Naive thymus-derived CD4-positive, alpha-beta T cell (primary cell): Measurements from ENCODE around the gene CPB1. TPM values are rescaled to one million over a fixed set of nuclear protein-coding genes. Genes with fewer than 3 reads are reported as not detected.

Experiments used
- ATAC-seq: fragments of 150-1000 bp; cut with Tn5 transposase; 2 replicates; pipeline ENCODE4 v1.10.0; 2021; ENCODE audit warnings: mild to moderate bottlenecking, moderate library complexity
- CTCF ChIA-PET: fragments of 350-600 bp; sonication (Branson Sonifier 250); formaldehyde crosslinking; loops from one replicate; lab custom pipeline; 2021; ENCODE audit warnings: antibody characterized with exemption; lab: Charles Lee
- POLR2A ChIA-PET: fragments of 350-600 bp; sonication (Branson Sonifier 250); formaldehyde crosslinking; loops from one replicate; lab custom pipeline; 2021; ENCODE audit warnings: antibody characterized with exemption, inconsistent platforms; lab: Charles Lee
- DNase-seq, 9 donors: peaks; one replicate each; pipeline versions ENCODE4 v3.0.0 to v3.0.0-alpha.2; 2020 to 2022; ENCODE audit warnings: mixed read lengths in 1 of 9
- H3K27ac ChIP-seq: one replicate; pipeline ENCODE4 v1.7.0; 2013; ENCODE audit warnings: mild to moderate bottlenecking, low read depth, low read length, moderate library complexity
- H3K27me3 ChIP-seq, 2 donors: one replicate each; pipeline ENCODE4 v1.7.0; 2013; ENCODE audit warnings: low read length in 2 of 2, mild to moderate bottlenecking in 2 of 2, moderate library complexity in 2 of 2; ENCODE audit not compliant: control insufficient read depth in 2 of 2, insufficient read depth in 2 of 2
- H3K36me3 ChIP-seq, 3 experiments: 1 replicate in 2 of 3; 2 replicates in 1 of 3; pipeline ENCODE4 v1.7.0; 2013; ENCODE audit warnings: low read length in 3 of 3, mild to moderate bottlenecking in 3 of 3, moderate library complexity in 1 of 3; ENCODE audit not compliant: insufficient read depth in 3 of 3, control insufficient read depth in 2 of 3
- H3K4me1 ChIP-seq, 2 donors: one replicate each; pipeline ENCODE4 v1.7.0; 2013; ENCODE audit warnings: low read length in 2 of 2, mild to moderate bottlenecking in 2 of 2, moderate library complexity in 1 of 2; ENCODE audit not compliant: control insufficient read depth in 2 of 2, insufficient read depth in 2 of 2
- H3K4me3 ChIP-seq: 2 replicates; pipeline ENCODE4 v1.7.0; 2013; ENCODE audit warnings: mild to moderate bottlenecking, low read length
- H3K9me3 ChIP-seq, 3 experiments: 1 replicate in 2 of 3; 2 replicates in 1 of 3; pipeline ENCODE4 v1.7.0; 2013; ENCODE audit warnings: low read length in 3 of 3; ENCODE audit not compliant: control insufficient read depth in 2 of 3
- H3K27ac Mint-ChIP-seq, 9 donors: one replicate each; pipeline ENCODE4 v1.8.0; 2020 to 2022; ENCODE audit warnings: mixed read lengths in 9 of 9, mild to moderate bottlenecking in 8 of 9, moderate library complexity in 5 of 9, inconsistent platforms in 2 of 9
- H3K27me3 Mint-ChIP-seq, 5 donors: one replicate each; pipeline ENCODE4 v1.8.0; 2021 to 2022; ENCODE audit warnings: mixed read lengths in 5 of 5, mild to moderate bottlenecking in 1 of 5
- H3K36me3 Mint-ChIP-seq, 5 donors: one replicate each; pipeline ENCODE4 v1.8.0; 2020 to 2022; ENCODE audit warnings: mixed read lengths in 5 of 5, mild to moderate bottlenecking in 3 of 5, inconsistent platforms in 1 of 5
- H3K4me1 Mint-ChIP-seq, 7 donors: one replicate each; pipeline ENCODE4 v1.8.0; 2020 to 2022; ENCODE audit warnings: mixed read lengths in 7 of 7, mild to moderate bottlenecking in 3 of 7, inconsistent platforms in 1 of 7
- H3K4me3 Mint-ChIP-seq, 10 donors: one replicate each; pipeline ENCODE4 v1.8.0; 2020 to 2022; ENCODE audit warnings: mild to moderate bottlenecking in 10 of 10, mixed read lengths in 10 of 10, moderate library complexity in 6 of 10, inconsistent platforms in 2 of 10
- H3K9me3 Mint-ChIP-seq, 11 donors: one replicate each; pipeline ENCODE4 v1.8.0; 2020 to 2022; ENCODE audit warnings: mixed read lengths in 11 of 11, mild to moderate bottlenecking in 4 of 11, inconsistent platforms in 1 of 11, moderate library complexity in 1 of 11
- intact Hi-C, 2 donors: fragments of 100-400 bp; cut with micrococcal nuclease; formaldehyde crosslinking; loops; one replicate each; pipeline ENCODE4 v1.15.1; 2023
- polyA plus RNA-seq, 2 donors: library from polyadenylated mRNA; unstranded; fragments of 300-500 nt; fragmentation: Illumina TruSeq; gene quantifications; one replicate each; pipeline ENCODE4 v1.2.3, GENCODE V29; 2021
- total RNA-seq, 6 experiments: library from RNA in 5 of 6; stranded (reverse) in 5 of 6; gene quantifications; 1 replicate in 5 of 6; 2 replicates in 1 of 6; pipeline ENCODE4 v1.2.3 and lab custom pipeline; 2021 to 2026

Gene CPB1
- total and polyA plus RNA-seq, 7 experiments from 2014 or later, result not detected

- no peaks in the 10 kb centered on the region for H3K36me3 Mint-ChIP-seq
- no peak overlapping the region for H3K27ac ChIP-seq
- ChIA-PET POLR2A (no interaction called here), CTCF (no interaction called here)
- no peak overlapping the region for H3K27ac Mint-ChIP-seq
- no peaks in the 10 kb centered on the region for H3K4me1 Mint-ChIP-seq
- no peaks in the 10 kb centered on the region for H3K27me3 ChIP-seq
- no peak overlapping the region for H3K4me3 Mint-ChIP-seq
- no peak overlapping the region for H3K4me3 ChIP-seq
- no peak for ATAC-seq
- no peaks in the 10 kb centered on the region for H3K36me3 ChIP-seq
- no peak for DNase-seq
- peaks cover 0 to 21% (median 9%) of the 10 kb centered on the region in 11 donors for H3K9me3 Mint-ChIP-seq
- intact Hi-C loops, result no loop called here
- H3K9me3 ChIP-seq, result no peaks in the 10 kb centered on the region
- no peaks in the 10 kb centered on the region for H3K4me1 ChIP-seq
- peaks cover 0 to 12% (median 4%) of the 10 kb centered on the region in 5 donors for H3K27me3 Mint-ChIP-seq
Measured at GRCh38 chr3:148825476-148825875, 2.1 kb upstream of the CPB1 start.

DNA sequence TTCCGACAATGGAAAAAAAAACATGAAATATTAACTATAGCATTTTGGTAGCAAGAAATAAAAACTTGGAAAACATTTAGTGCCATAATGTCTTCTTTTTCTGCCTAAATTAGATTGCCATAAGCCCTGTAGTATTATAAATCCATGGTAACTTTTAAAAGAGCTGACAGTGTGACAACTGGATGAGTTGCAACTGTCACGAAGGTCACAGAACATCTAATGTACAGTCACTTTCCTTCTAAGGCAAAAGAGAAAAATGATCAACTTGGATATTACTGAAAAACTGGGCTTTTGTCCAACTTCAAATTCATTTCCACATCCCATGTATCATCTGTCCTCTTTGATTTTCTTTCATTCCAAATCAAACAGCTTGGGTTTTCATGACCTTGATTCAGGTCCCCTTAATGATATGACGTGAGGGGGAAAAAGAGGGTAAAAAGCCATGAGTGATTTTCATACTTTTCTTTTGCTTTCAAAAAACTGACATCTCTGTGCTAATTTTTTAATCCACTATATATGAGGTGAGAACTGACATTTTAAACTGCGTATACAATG is 602 bp downstream of the CPB1 start:
- no peak overlapping the region for H3K4me3 Mint-ChIP-seq
- DNase-seq, result no peak
- H3K9me3 Mint-ChIP-seq, result peaks cover 0 to 3% (median 0%) of the 10 kb centered on the region in 11 donors
- Histone ChIP-seq H3K27me3 (no peaks in the 10 kb centered on the region), H3K9me3 (no peaks in the 10 kb centered on the region), H3K27ac (no peak overlapping the region), H3K4me3 (no peak overlapping the region), H3K36me3 (no peaks in the 10 kb centered on the region), H3K4me1 (no peaks in the 10 kb centered on the region)
- no peaks in the 10 kb centered on the region for H3K4me1 Mint-ChIP-seq
- ChIA-PET CTCF (no interaction called here), POLR2A (no interaction called here)
- H3K27me3 Mint-ChIP-seq, result peaks cover 0 to 12% (median 4%) of the 10 kb centered on the region in 5 donors
- no peak overlapping the region for H3K27ac Mint-ChIP-seq
- H3K36me3 Mint-ChIP-seq, result no peaks in the 10 kb centered on the region
- ATAC-seq, result no peak
- intact Hi-C loops, result no loop called here

- Mint-ChIP-seq H3K9me3 (peaks cover 0 to under 1% (median 0%) of the 10 kb centered on the region in 11 donors), H3K4me1 (no peaks in the 10 kb centered on the region), H3K27ac (no peak overlapping the region), H3K4me3 (no peak overlapping the region), H3K36me3 (no peaks in the 10 kb centered on the region), H3K27me3 (peaks cover 0 to 16% (median 10%) of the 10 kb centered on the region in 5 donors)
- no peaks in the 10 kb centered on the region for H3K4me1 ChIP-seq
- POLR2A ChIA-PET, result no interaction called here
- H3K4me3 ChIP-seq, result no peak overlapping the region
- no peak overlapping the region for H3K27ac ChIP-seq
- intact Hi-C loops, result no loop called here
- DNase-seq (no peak), ATAC-seq (no peak)
- H3K9me3 ChIP-seq, result no peaks in the 10 kb centered on the region
- CTCF ChIA-PET, result no interaction called here
- no peaks in the 10 kb centered on the region for H3K27me3 ChIP-seq
- no peaks in the 10 kb centered on the region for H3K36me3 ChIP-seq
Measured at GRCh38 chr3:148829926-148830325, 2.3 kb downstream of the CPB1 start.

DNA sequence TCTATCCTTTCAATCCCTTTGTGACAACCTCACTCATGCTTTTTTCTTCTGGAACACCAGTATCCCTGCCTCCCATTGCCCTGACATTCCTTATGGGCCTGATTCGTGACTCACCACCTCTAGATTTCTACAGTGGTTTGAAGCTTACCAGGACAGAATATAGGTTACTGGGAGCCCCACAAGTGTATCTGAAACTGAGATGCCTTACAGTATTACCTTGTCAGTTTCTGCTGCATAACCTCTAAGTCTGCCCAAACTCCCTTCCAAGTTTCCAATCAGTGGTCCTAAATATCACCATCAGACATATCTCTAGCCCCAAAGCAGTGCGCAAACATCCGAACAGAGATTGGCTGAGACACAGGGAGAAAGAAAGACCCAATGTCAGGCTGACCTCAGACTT is 5.6 kb downstream of the CPB1 start:
- ChIA-PET CTCF (no interaction called here), POLR2A (no interaction called here)
- peaks cover 0 to 18% (median 6%) of the 10 kb centered on the region in 5 donors for H3K27me3 Mint-ChIP-seq
- no peaks in the 10 kb centered on the region for H3K36me3 Mint-ChIP-seq
- intact Hi-C loops, result no loop called here
- Histone ChIP-seq H3K27ac (no peak overlapping the region), H3K36me3 (no peaks in the 10 kb centered on the region), H3K4me1 (no peaks in the 10 kb centered on the region), H3K9me3 (no peaks in the 10 kb centered on the region), H3K4me3 (no peak overlapping the region), H3K27me3 (peaks cover 0 to 3% of the 10 kb centered on the region in 2 donors)
- DNase-seq (no peak), ATAC-seq (no peak)
- H3K4me1 Mint-ChIP-seq, result peaks cover 0 to 1% (median 0%) of the 10 kb centered on the region in 7 donors
- H3K4me3 Mint-ChIP-seq, result no peak overlapping the region
- H3K27ac Mint-ChIP-seq, result no peak overlapping the region
- no peaks in the 10 kb centered on the region for H3K9me3 Mint-ChIP-seq

DNA sequence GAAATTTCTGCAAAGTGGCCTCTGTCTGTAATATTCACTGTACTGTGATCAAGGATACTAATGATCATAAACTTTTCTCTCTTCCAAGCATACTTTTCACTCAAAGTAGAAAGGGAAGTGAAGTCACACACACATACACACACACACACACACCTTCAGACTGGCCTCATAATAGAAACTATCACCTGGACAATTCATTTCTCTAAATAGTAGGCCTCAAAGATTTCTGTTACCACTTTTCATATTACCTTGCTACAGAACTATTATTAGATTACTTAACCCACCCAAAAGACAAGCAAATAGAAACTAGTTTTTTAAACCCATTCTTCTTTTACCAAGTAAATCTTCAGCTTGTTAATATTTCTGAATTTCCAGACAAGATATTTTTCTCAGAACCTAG is 12.2 kb downstream of the CPB1 start:
- Mint-ChIP-seq H3K36me3 (no peaks in the 10 kb centered on the region), H3K9me3 (peaks cover 0 to 2% (median 0%) of the 10 kb centered on the region in 11 donors), H3K27ac (no peak overlapping the region), H3K4me3 (no peak overlapping the region), H3K27me3 (peaks cover 2 to 17% (median 15%) of the 10 kb centered on the region in 5 donors), H3K4me1 (peaks cover 0 to 1% (median 0%) of the 10 kb centered on the region in 7 donors)
- H3K27me3 ChIP-seq, result peaks cover 0 to 3% of the 10 kb centered on the region in 2 donors
- POLR2A ChIA-PET, result no interaction called here
- no peak overlapping the region for H3K4me3 ChIP-seq
- no peaks in the 10 kb centered on the region for H3K4me1 ChIP-seq
- ATAC-seq (no peak), DNase-seq (no peak)
- intact Hi-C loops, result no loop called here
- H3K36me3 ChIP-seq, result no peaks in the 10 kb centered on the region
- no peak overlapping the region for H3K27ac ChIP-seq
- H3K9me3 ChIP-seq, result no peaks in the 10 kb centered on the region
- CTCF ChIA-PET, result no interaction called here

DNA sequence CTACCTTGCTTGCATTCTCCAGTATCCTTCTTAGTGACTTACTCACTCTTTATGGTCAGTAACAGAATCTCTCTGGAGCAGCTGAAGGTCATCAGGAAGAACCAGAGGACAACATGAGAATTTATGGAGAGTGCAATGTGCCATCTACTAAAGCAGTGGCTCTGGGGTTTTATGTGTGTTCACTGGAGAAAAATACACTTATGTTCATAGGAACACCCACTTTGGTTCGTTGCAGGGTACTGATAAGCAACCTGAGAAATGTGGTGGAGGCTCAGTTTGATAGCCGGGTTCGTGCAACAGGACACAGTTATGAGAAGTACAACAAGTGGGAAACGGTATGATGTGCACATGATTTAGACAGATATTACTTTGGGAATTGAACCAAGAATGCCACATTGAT is 12.8 kb downstream of the CPB1 start:
- H3K27me3 Mint-ChIP-seq, result peaks cover 2 to 16% (median 10%) of the 10 kb centered on the region in 5 donors

DNA sequence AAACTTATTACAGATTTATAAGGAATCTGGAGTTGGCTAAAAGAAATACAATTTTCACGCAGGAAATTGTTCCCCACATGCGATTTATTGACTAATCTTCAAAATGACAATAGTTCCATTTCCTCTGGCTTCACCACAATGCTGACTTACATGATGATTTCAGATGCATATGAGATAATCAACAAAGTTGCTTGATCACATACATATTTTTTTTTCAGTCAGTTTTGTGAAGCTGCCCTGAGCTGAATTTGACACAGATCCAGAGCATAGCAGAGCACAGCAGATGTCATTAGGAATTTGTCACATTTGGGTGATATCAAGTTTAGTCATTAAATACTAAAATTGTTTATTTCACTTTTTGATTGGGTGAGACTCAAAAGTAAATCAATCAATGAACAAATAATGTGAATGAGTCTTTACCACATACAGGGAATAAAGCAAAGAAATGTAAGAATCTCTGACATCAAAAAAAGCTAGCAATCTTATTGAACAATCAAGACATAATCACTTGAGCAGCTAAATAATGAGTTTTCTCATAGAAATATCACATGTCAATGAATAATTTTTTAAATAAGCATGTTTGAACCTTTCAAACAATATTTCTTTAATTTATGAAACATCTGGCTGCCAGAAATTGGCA is 18.3 kb downstream of the CPB1 start:
- Mint-ChIP-seq H3K4me3 (no peak overlapping the region), H3K4me1 (no peaks in the 10 kb centered on the region), H3K27ac (no peak overlapping the region), H3K27me3 (peaks cover 2 to 16% (median 9%) of the 10 kb centered on the region in 5 donors), H3K36me3 (no peaks in the 10 kb centered on the region), H3K9me3 (no peaks in the 10 kb centered on the region)
- no peaks in the 10 kb centered on the region for H3K27me3 ChIP-seq
- no peaks in the 10 kb centered on the region for H3K36me3 ChIP-seq
- no peak overlapping the region for H3K4me3 ChIP-seq
- ChIA-PET POLR2A (no interaction called here), CTCF (no interaction called here)
- DNase-seq, result no peak
- intact Hi-C loops, result no loop called here
- H3K4me1 ChIP-seq, result no peaks in the 10 kb centered on the region
- no peak overlapping the region for H3K27ac ChIP-seq
- H3K9me3 ChIP-seq, result no peaks in the 10 kb centered on the region
- no peak for ATAC-seq

More for the DNA sequence above, 12.8 kb downstream of the CPB1 start:
- DNase-seq, result no peak
- no peaks in the 10 kb centered on the region for H3K4me1 ChIP-seq
- ChIA-PET CTCF (no interaction called here), POLR2A (no interaction called here)
- Mint-ChIP-seq H3K9me3 (peaks cover 0 to 2% (median 0%) of the 10 kb centered on the region in 11 donors), H3K4me1 (no peaks in the 10 kb centered on the region), H3K27ac (no peak overlapping the region), H3K36me3 (no peaks in the 10 kb centered on the region), H3K4me3 (no peak overlapping the region)
- ATAC-seq, result no peak
- no peak overlapping the region for H3K4me3 ChIP-seq
- no peaks in the 10 kb centered on the region for H3K9me3 ChIP-seq
- intact Hi-C loops, result no loop called here
- peaks cover 0 to 3% of the 10 kb centered on the region in 2 donors for H3K27me3 ChIP-seq
- H3K36me3 ChIP-seq, result no peaks in the 10 kb centered on the region
- no peak overlapping the region for H3K27ac ChIP-seq
